SK-N-SH treated with all-trans-retinoic acid at 6 μM for 48 hours (cell line): ENCODE data around the gene BMPR1B.

Experiments used
- ATAC-seq: fragments of 200-7000 bp; cut with Tn5 transposase; 3 replicates; pipeline ENCODE4 v1.9.1; 2020; ENCODE audit warnings: mild to moderate bottlenecking, moderate library complexity
- ARNTL ChIP-seq: fragments of 450-650 bp; formaldehyde crosslinking; IDR thresholded peaks from 2 replicates; pipeline ENCODE4 v1.5.0; 2020; ENCODE audit warnings: low read depth, mild to moderate bottlenecking, moderate library complexity, borderline replicate concordance
- CSDC2 ChIP-seq: fragments of 250-450 bp; sonication (Bioruptor Pico); IDR thresholded peaks from 2 replicates; pipeline ENCODE4 v1.5.0; 2020; ENCODE audit warnings: mild to moderate bottlenecking, moderate library complexity
- CSRNP3 ChIP-seq: fragments of 250-450 bp; sonication (Bioruptor Pico); IDR thresholded peaks from 2 replicates; pipeline ENCODE4 v1.5.1; 2021; ENCODE audit warnings: mild to moderate bottlenecking, moderate library complexity
- ESRRG ChIP-seq: fragments of 250-450 bp; sonication (Bioruptor Pico); IDR thresholded peaks from 2 replicates; pipeline ENCODE4 v1.6.1; 2021; ENCODE audit warnings: mild to moderate bottlenecking
- GLIS3 ChIP-seq: fragments of 250-450 bp; sonication (Bioruptor Pico); IDR thresholded peaks from 2 replicates; pipeline ENCODE4 v1.5.0; 2020; ENCODE audit warnings: mild to moderate bottlenecking, moderate library complexity
- POU6F1 ChIP-seq: fragments of 250-450 bp; sonication (Bioruptor Pico); IDR thresholded peaks from 2 replicates; pipeline ENCODE4 v1.8.0; 2021; ENCODE audit warnings: low read depth, mild to moderate bottlenecking, moderate library complexity, borderline replicate concordance
- RARB ChIP-seq: fragments of 250-450 bp; sonication (Bioruptor Pico); IDR thresholded peaks from 2 replicates; pipeline ENCODE4 v1.8.0; 2021; ENCODE audit warnings: mild to moderate bottlenecking, moderate library complexity
- SNAI2 ChIP-seq: fragments of 250-450 bp; sonication (Bioruptor Pico); IDR thresholded peaks from 2 replicates; pipeline ENCODE4 v1.5.0; 2020; ENCODE audit warnings: mild to moderate bottlenecking, moderate library complexity
- TCF4 ChIP-seq: fragments of 250-450 bp; sonication (Bioruptor Pico); IDR thresholded peaks from 2 replicates; pipeline ENCODE4 v1.8.0; 2021; ENCODE audit warnings: mild to moderate bottlenecking, moderate library complexity, borderline replicate concordance
- TOX ChIP-seq: fragments of 250-450 bp; sonication (Bioruptor Pico); IDR thresholded peaks from 2 replicates; pipeline ENCODE4 v1.8.0; 2021; ENCODE audit warnings: mild to moderate bottlenecking, moderate library complexity, borderline replicate concordance
- ZC3H10 ChIP-seq: fragments of 250-450 bp; sonication (Bioruptor Pico); IDR thresholded peaks from 2 replicates; pipeline ENCODE4 v1.5.1; 2021; ENCODE audit warnings: mild to moderate bottlenecking, moderate library complexity
- ZFP3 ChIP-seq: fragments of 250-450 bp; sonication (Bioruptor Pico); IDR thresholded peaks from 2 replicates; pipeline ENCODE4 v1.5.0; 2020; ENCODE audit warnings: mild to moderate bottlenecking, moderate library complexity
- ZFP30 ChIP-seq: fragments of 450-650 bp; formaldehyde crosslinking; IDR thresholded peaks from 2 replicates; pipeline ENCODE4 v1.5.0; 2022; ENCODE audit warnings: mild to moderate bottlenecking, moderate library complexity
- ZNF565 ChIP-seq: fragments of 450-650 bp; formaldehyde crosslinking; conservative IDR thresholded peaks from 2 replicates; pipeline ENCODE4 v1.5.0; 2020; ENCODE audit warnings: low read depth, mild to moderate bottlenecking, moderate library complexity
- ZNF70 ChIP-seq: fragments of 450-650 bp; formaldehyde crosslinking; IDR thresholded peaks from 2 replicates; pipeline ENCODE4 v1.5.0; 2020; ENCODE audit warnings: mild to moderate bottlenecking, moderate library complexity
- ZNF8 ChIP-seq: fragments of 450-650 bp; formaldehyde crosslinking; IDR thresholded peaks from 2 replicates; pipeline ENCODE4 v1.5.0; 2020; ENCODE audit warnings: mild to moderate bottlenecking, moderate library complexity
- TF ChIP-seq, protein P1 (sequence below): fragments of 250-450 bp; sonication (Bioruptor Pico); IDR thresholded peaks from 2 replicates; pipeline ENCODE4 v1.5.0; 2020; ENCODE audit warnings: mild to moderate bottlenecking, moderate library complexity

The BMPR1B gene

GRCh38 chr4:95020521-95020920 is 262.8 kb downstream of the BMPR1B start:
- no peak for TF ChIP-seq POU6F1 (CRISPR knock-in tag)
- TF ChIP-seq TCF4 (CRISPR knock-in tag) = no peak
- no peak for TF ChIP-seq ZC3H10 (CRISPR knock-in tag)
- no peak for TF ChIP-seq ZNF565 (CRISPR knock-in tag)
- TF ChIP-seq SNAI2 = no peak
- no peak for ATAC-seq

GRCh38 chr4:95021099-95021498 is 263.3 kb downstream of the BMPR1B start:
- no peak for TF ChIP-seq ARNTL (CRISPR knock-in tag)
- TF ChIP-seq TOX (CRISPR knock-in tag) = no peak
- TF ChIP-seq, protein P1, sequence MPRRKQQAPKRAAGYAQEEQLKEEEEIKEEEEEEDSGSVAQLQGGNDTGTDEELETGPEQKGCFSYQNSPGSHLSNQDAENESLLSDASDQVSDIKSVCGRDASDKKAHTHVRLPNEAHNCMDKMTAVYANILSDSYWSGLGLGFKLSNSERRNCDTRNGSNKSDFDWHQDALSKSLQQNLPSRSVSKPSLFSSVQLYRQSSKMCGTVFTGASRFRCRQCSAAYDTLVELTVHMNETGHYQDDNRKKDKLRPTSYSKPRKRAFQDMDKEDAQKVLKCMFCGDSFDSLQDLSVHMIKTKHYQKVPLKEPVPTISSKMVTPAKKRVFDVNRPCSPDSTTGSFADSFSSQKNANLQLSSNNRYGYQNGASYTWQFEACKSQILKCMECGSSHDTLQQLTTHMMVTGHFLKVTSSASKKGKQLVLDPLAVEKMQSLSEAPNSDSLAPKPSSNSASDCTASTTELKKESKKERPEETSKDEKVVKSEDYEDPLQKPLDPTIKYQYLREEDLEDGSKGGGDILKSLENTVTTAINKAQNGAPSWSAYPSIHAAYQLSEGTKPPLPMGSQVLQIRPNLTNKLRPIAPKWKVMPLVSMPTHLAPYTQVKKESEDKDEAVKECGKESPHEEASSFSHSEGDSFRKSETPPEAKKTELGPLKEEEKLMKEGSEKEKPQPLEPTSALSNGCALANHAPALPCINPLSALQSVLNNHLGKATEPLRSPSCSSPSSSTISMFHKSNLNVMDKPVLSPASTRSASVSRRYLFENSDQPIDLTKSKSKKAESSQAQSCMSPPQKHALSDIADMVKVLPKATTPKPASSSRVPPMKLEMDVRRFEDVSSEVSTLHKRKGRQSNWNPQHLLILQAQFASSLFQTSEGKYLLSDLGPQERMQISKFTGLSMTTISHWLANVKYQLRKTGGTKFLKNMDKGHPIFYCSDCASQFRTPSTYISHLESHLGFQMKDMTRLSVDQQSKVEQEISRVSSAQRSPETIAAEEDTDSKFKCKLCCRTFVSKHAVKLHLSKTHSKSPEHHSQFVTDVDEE (CRISPR knock-in tag) = no peak
- TF ChIP-seq ZNF565 (CRISPR knock-in tag) = no peak
- no peak for TF ChIP-seq TCF4 (CRISPR knock-in tag)
- no peak for TF ChIP-seq POU6F1 (CRISPR knock-in tag)
- no peak for TF ChIP-seq ZFP3
- TF ChIP-seq ZFP30 (CRISPR knock-in tag) = no peak
- no peak for TF ChIP-seq CSDC2
- TF ChIP-seq, all 23 proteins: peak for 0
- no peak for ATAC-seq

DNA sequence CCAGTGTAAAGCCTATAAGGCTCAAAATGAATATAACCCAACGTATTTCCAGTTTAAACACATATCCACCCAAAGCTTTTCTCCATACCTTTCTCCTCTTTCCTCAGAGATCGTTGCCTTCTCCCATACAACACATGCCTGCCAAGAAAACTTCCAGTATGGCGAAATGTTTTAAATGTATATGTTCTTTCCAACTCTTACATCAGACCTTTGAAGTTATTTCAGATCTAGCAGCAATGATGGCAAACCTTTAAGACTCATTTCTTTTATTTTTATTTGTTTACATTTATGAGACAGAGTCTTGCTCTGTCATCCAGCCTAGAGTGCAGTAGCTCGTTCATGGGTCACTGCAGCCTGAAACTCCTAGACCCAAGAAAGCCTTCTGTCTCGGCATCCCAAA is 265.4 kb downstream of the BMPR1B start:
- ATAC-seq = no peak
- TF ChIP-seq CSDC2 = no peak
- TF ChIP-seq, protein P1 (CRISPR knock-in tag) = no peak
- no peak for TF ChIP-seq ZC3H10 (CRISPR knock-in tag)
- TF ChIP-seq ARNTL (CRISPR knock-in tag) = no peak
- no peak for TF ChIP-seq TCF4 (CRISPR knock-in tag)
- no peak for TF ChIP-seq CSRNP3 (CRISPR knock-in tag)
- no peak for TF ChIP-seq GLIS3 (CRISPR knock-in tag)
- TF ChIP-seq ZFP3 = no peak
- no peak for TF ChIP-seq POU6F1 (CRISPR knock-in tag)
- TF ChIP-seq TOX (CRISPR knock-in tag) = no peak
- TF ChIP-seq ESRRG (CRISPR knock-in tag) = no peak
- TF ChIP-seq RARB (CRISPR knock-in tag) = no peak
- no peak for TF ChIP-seq ZFP30 (CRISPR knock-in tag)
- no peak for TF ChIP-seq ZNF565 (CRISPR knock-in tag)
- TF ChIP-seq ZNF70 (CRISPR knock-in tag) = no peak
- no peak for TF ChIP-seq ZNF8 (CRISPR knock-in tag)
